SK-N-MC (cell line): ENCODE results near the gene NEDD9.

Source experiments
- DNase-seq: peaks from one replicate; pipeline ENCODE4 v3.0.0-alpha.2; 2011; ENCODE audit warnings: low read depth, low spot score
- H3K27ac ChIP-seq: fragments of 200-600 bp; sonication (generic); 2 replicates; pipeline ENCODE4 v1.5.1; 2016; ENCODE audit warnings: mixed run types
- H3K36me3 ChIP-seq: fragments of 200-600 bp; sonication (generic); 2 replicates; pipeline ENCODE4 v1.6.1; 2017; ENCODE audit warnings: antibody characterized with exemption, low read length, mixed read lengths; ENCODE audit not compliant: insufficient read depth
- H3K4me3 ChIP-seq: fragments of 200-600 bp; sonication (generic); 2 replicates; pipeline ENCODE4 v1.5.1; 2016
- H3K9ac ChIP-seq: fragments of 200-600 bp; sonication (generic); 2 replicates; pipeline ENCODE4 v1.8.0; 2017; ENCODE audit warnings: mixed run types, mixed read lengths; ENCODE audit not compliant: insufficient read length
- H3K9me3 ChIP-seq: fragments of 200-600 bp; sonication (generic); 2 replicates; pipeline ENCODE4 v1.6.1; 2017; ENCODE audit warnings: low read depth, mild to moderate bottlenecking, antibody characterized with exemption, low read length, moderate library complexity, mixed read lengths
- EZH2 ChIP-seq: fragments of 200-600 bp; sonication (generic); IDR thresholded peaks from one replicate; pipeline ENCODE4 v1.6.1; 2017; ENCODE audit warnings: antibody characterized with exemption
- FOXP2 ChIP-seq: optimal IDR thresholded peaks from 2 replicates; pipeline ENCODE3; 2011; ENCODE audit warnings: mild to moderate bottlenecking, moderate library complexity; ENCODE audit not compliant: insufficient read depth; ENCODE audit errors: extremely low read length, control extremely low read depth
- POLR2AphosphoS5 ChIP-seq: IDR thresholded peaks from 2 replicates; pipeline ENCODE4 v1.6.1; 2012; ENCODE audit warnings: mild to moderate bottlenecking, low read depth, low read length, borderline replicate concordance

The NEDD9 gene, protein sequence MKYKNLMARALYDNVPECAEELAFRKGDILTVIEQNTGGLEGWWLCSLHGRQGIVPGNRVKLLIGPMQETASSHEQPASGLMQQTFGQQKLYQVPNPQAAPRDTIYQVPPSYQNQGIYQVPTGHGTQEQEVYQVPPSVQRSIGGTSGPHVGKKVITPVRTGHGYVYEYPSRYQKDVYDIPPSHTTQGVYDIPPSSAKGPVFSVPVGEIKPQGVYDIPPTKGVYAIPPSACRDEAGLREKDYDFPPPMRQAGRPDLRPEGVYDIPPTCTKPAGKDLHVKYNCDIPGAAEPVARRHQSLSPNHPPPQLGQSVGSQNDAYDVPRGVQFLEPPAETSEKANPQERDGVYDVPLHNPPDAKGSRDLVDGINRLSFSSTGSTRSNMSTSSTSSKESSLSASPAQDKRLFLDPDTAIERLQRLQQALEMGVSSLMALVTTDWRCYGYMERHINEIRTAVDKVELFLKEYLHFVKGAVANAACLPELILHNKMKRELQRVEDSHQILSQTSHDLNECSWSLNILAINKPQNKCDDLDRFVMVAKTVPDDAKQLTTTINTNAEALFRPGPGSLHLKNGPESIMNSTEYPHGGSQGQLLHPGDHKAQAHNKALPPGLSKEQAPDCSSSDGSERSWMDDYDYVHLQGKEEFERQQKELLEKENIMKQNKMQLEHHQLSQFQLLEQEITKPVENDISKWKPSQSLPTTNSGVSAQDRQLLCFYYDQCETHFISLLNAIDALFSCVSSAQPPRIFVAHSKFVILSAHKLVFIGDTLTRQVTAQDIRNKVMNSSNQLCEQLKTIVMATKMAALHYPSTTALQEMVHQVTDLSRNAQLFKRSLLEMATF

DNA sequence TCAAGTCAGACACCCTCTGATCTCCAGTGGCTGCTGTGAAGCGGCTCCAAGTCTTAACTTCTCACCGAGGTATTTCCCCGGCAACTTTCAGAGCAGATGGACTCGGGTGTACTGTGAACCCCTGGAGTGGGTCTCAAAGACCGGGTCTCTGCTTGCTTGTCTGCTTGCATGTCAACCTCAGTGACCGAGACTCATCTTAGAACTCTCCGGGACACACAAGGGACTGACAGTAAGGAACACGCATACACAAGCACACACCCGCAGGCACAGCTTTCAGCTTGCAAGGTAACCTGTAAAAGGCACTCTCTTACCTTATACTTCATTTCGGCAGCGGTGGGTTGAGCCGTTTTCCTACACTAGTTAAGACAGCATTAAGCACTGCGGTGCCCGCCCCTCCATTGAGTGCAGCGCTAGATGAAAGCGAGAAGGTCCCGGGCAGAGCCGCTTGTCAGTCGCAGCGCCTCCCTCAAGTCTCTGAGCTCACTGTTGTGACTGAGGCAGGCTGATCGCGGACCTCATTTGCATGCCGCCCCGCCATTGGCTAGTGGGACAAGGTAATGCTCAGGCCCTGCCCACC lies at the start of gene NEDD9:
NEDD9 (minus strand) TSS at position 476 of the 577 bp plus-strand sequence; CDS start at position 323, 153 bp downstream.
- Histone ChIP-seq H3K27ac (peak within 1 kb of the TSS; percentile 48; the same call in 1 of the 2 replicates), H3K36me3 (no peaks in the 10 kb centered on the region), H3K9ac (peak within 1 kb of the TSS; percentile 78), H3K4me3 (peak within 1 kb of the TSS; percentile 90), H3K9me3 (no peaks in the 10 kb centered on the region)
- DNase-seq, result peak; percentile 83
- TF ChIP-seq EZH2, result no peak
- peak; percentile 34 for TF ChIP-seq FOXP2
- TF ChIP-seq POLR2AphosphoS5, result no peak

DNA sequence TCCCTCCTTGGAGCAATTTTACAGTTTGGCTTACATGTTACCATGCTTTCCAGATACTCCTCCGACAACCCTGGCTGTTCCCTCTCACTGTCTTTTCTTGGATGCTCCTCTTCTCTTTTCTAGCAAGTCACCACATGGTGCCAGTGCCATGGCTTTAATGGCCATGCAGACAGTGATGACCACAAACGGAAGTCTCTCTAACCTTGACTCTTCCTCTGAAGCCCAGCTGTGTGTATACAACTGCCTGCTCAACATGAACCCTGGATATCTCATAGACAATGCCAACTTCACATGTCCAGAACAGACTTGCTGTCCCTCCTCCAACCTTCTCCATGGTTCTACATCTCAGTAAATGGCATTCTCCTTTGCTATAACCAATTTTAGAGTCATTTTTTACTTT lies 49.8 kb upstream of the NEDD9 start:
- no peaks in the 10 kb centered on the region for H3K36me3 ChIP-seq
- no peak for TF ChIP-seq FOXP2
- TF ChIP-seq POLR2AphosphoS5, result no peak
- TF ChIP-seq EZH2, result no peak
- no peaks in the 10 kb centered on the region for H3K9me3 ChIP-seq
- no peak overlapping the region for H3K27ac ChIP-seq
- DNase-seq, result no peak
- no peak overlapping the region for H3K9ac ChIP-seq
- H3K4me3 ChIP-seq, result no peak overlapping the region

DNA sequence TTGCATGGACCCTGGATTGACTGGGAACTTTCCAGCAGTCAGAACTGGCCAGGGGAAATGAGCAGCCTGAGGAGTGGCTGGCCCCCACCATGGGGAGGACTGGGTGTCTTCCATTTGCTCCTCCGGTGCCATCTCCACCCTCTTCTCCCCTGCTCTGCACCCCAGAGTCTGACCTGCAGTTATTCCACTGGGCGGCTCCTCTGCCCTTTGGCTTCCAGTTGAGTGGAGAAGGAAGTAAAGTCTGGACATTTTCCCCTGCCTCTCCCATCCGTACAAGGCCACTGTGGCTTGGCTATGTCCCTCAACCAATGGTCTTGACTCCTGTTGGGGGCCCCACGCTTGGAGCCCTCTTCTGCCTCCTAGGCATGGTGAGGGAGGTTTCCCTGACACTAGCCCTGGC lies 47.9 kb upstream of the NEDD9 start:
- Histone ChIP-seq H3K9me3 (no peaks in the 10 kb centered on the region), H3K4me3 (no peak overlapping the region), H3K27ac (no peak overlapping the region), H3K36me3 (no peaks in the 10 kb centered on the region), H3K9ac (no peak overlapping the region)
- DNase-seq, result no peak
- TF ChIP-seq FOXP2 (no peak), EZH2 (no peak), POLR2AphosphoS5 (no peak)

DNA sequence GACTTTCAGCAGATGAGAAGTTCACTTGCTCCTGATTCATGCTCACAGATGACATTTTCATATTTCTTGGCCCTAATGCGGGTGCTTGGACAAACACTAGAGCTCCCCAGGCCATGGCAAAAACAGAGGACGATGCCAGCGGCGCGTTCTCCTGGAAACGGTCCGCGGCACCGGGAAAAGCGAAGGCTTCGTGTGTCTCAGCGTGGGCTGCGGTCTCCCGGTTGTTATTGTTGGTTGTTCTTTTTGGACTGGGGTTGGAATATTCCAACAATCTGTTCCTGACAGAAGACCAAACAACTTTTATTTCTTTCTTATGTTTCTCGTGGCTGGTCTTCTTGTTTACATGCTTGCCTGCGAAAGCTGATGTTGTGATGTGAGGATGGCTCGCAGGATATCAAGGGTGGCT lies 46.8 kb upstream of the NEDD9 start:
- H3K9ac ChIP-seq, result no peak overlapping the region
- H3K36me3 ChIP-seq, result no peaks in the 10 kb centered on the region
- TF ChIP-seq EZH2 (no peak), POLR2AphosphoS5 (no peak), FOXP2 (no peak)
- H3K9me3 ChIP-seq, result no peaks in the 10 kb centered on the region
- DNase-seq, result no peak
- H3K27ac ChIP-seq, result no peak overlapping the region
- no peak overlapping the region for H3K4me3 ChIP-seq

DNA sequence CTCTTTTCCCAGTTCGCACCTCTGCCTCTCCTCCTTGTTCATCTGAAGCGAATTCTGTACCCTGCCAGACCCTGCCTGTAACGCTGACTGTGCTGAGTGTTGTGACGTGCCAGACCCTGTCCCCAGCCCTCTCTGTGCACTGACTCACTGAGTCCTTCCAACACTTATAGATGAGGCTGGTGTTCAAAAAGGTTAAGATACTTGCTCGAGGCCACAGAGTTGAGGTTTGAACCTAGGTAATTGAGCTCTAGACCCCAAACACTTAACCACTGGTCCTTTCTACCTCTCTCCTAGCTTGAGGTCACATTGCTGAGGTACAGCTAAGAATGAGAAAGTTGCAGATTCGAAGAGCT lies 45.7 kb upstream of the NEDD9 start:
- Histone ChIP-seq H3K4me3 (no peak overlapping the region), H3K9ac (no peak overlapping the region), H3K27ac (no peak overlapping the region)

DNA sequence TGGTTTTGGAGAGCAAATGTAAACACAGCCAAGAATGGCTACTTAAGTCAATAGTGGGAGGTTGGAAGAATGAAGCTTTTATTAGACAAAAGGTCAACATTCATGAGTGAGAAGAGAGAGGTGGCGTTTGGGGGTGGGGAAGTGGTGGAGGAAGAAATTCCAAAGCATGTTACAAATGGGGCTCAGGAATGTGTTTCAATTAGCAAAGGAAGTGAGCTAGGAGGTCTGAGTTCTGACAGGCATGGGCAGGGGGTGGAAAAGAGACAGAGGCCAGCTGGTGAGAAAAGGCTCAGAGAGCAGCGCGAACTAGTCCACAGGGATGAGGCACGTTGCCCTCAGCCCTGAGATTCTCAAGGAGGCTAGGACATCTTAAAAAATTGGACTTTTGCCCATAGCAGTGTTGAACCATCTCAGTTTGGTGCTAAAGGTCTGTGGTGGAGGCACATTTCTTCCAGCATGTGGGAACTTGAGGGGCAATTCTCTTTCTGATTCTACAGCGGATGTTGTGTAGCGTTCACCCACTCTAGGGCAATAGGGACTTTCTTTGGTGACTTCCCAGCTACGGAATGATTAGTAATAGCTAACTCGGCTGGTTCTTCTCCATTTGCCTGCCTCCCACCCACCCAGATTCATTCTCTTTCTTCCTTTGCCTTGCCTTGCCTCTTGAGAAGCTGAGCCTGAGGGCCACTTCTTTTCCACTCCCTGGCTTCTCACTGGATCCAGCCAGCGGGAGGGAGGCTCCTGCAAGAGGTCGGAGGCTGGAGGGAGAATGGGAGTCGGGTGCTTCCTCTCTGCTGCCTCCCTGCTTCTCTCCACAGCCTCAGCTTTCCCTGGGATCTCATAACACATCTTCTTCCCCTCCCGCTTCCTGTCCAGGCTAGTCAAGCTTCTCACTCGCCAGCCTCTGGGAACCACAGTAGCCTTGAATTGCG lies 45.1 kb upstream of the NEDD9 start:
- no peak overlapping the region for H3K27ac ChIP-seq

More for the DNA sequence above, 45.7 kb upstream of the NEDD9 start:
- Histone ChIP-seq H3K9me3 (no peaks in the 10 kb centered on the region), H3K36me3 (no peaks in the 10 kb centered on the region)
- no peak for TF ChIP-seq FOXP2
- no peak for TF ChIP-seq POLR2AphosphoS5
- no peak for TF ChIP-seq EZH2
- no peak for DNase-seq

DNA sequence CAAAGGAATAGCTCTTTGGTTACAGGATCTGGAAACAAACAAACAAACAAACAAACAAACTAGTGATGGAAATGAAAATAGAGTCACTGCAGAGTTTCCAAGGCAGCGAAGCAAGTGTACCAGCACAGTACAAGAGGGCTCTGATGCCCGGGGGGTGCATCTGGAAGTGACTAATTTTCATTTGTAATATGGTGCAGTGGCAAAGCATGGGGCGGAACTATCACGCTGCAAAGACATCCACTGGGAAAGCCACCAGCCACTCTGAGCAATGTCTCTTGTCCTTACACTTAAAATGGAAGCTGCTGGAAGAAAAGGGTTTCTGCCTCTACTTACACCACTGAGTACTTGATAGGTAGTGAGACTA lies 44.4 kb upstream of the NEDD9 start:
- Histone ChIP-seq H3K27ac (no peak overlapping the region), H3K9ac (no peak overlapping the region), H3K4me3 (no peak overlapping the region), H3K9me3 (no peaks in the 10 kb centered on the region), H3K36me3 (no peaks in the 10 kb centered on the region)
- TF ChIP-seq POLR2AphosphoS5 (no peak), EZH2 (no peak), FOXP2 (no peak)
- DNase-seq, result no peak

More for the DNA sequence above, 45.1 kb upstream of the NEDD9 start:
- H3K4me3 ChIP-seq, result no peak overlapping the region
- TF ChIP-seq FOXP2 (no peak), EZH2 (no peak), POLR2AphosphoS5 (no peak)
- H3K9ac ChIP-seq, result no peak overlapping the region
- no peaks in the 10 kb centered on the region for H3K9me3 ChIP-seq
- no peaks in the 10 kb centered on the region for H3K36me3 ChIP-seq
- DNase-seq, result no peak

DNA sequence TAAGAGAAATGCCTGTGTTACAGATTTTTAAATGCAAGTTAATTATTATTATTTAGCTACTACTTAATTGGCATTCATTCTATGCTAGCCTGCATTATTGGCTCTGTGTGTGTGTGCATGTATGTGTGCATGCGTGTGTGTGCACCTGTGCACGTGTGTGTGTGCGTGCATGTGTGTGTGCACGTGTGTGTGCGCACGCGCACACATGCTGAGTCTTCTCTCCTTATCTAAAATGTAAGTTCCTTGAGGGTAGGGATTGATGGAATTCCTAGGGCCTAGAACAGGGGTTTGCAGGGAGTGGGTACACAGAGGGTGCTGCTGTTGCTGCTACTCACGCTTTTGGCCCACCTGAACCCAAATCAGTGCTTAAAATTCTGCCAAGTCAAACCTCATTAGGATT lies 43.8 kb upstream of the NEDD9 start:
- no peaks in the 10 kb centered on the region for H3K36me3 ChIP-seq
- H3K9ac ChIP-seq, result no peak overlapping the region
- no peak overlapping the region for H3K4me3 ChIP-seq
- TF ChIP-seq FOXP2 (no peak), EZH2 (no peak), POLR2AphosphoS5 (no peak)
- no peak overlapping the region for H3K27ac ChIP-seq
- no peak for DNase-seq
- no peaks in the 10 kb centered on the region for H3K9me3 ChIP-seq
